Pancreas (tissue), 10 donors: ENCODE measurements around the gene CCDC136. TPM values are rescaled to one million over a fixed set of nuclear protein-coding genes. Genes with fewer than 3 reads are reported as not detected.
A peak's percentile ranks its signal among the peaks of the same experiment; 100 is the strongest.

Experiments
- ATAC-seq, 4 donors: fragments of 200-7000 bp; cut with Tn5 transposase; one replicate each; pipeline versions ENCODE4 v1.8.0 to v1.9.1; 2020; ENCODE audit warnings: mild to moderate bottlenecking in 4 of 4, moderate library complexity in 4 of 4
- DNase-seq, 6 donors: peaks; one replicate each; pipeline ENCODE4 v3.0.0-alpha.2; 2020
- FAIRE-seq: peaks from 2 replicates; lab custom pipeline; 2012; peaks lifted over from hg19 to GRCh38; lab: Jason Lieb, UNC
- H3K27ac ChIP-seq, 4 donors: fragments of 200-600 bp; sonication (generic); 1 replicate in 3 of 4; 2 replicates in 1 of 4; pipeline versions ENCODE4 v1.5.0 to v1.8.0; 2020
- H3K27me3 ChIP-seq, 4 donors: fragments of 200-600 bp; one replicate each; pipeline ENCODE4 v1.8.0; 2021
- H3K36me3 ChIP-seq, 3 donors: fragments of 200-600 bp; sonication (generic) in 1 of 3; one replicate each; pipeline versions ENCODE4 v1.5.0 to v1.8.0; 2020 to 2021
- H3K4me1 ChIP-seq, 3 donors: fragments of 200-600 bp; one replicate each; pipeline ENCODE4 v1.8.0; 2021
- H3K4me3 ChIP-seq, 4 donors: fragments of 200-600 bp; sonication (generic) in 2 of 4; one replicate each; pipeline versions ENCODE4 v1.5.0 to v1.8.0; 2020 to 2021
- H3K9me3 ChIP-seq, 4 donors: fragments of 200-600 bp; one replicate each; pipeline ENCODE4 v1.8.0; 2021
- WGBS, 2 donors: extraction: QIAGEN DNeasy Blood & Tissue Kit; methylation state at CpG; one replicate each; pipeline ENCODE4 v1.1.7; 2013; 5-methylcytosine and 5-hydroxymethylcytosine counted together
- intact Hi-C, 3 donors: fragments of 100-400 bp; cut with DNase I; formaldehyde crosslinking; loops; one replicate each; pipeline versions ENCODE4 v1.11.1 to v1.14.2; 2022
- polyA plus RNA-seq, 2 donors: library from polyadenylated mRNA; stranded (reverse); fragments of 200-250 nt; gene quantifications; one replicate each; pipeline ENCODE4 v1.2.3, GENCODE V29; 2013
- total RNA-seq, 6 donors: library from RNA; stranded (reverse); fragmentation: NEBNext Ultra II Directional in 4 of 6; extraction: Animal tissue kit (Norgen Biotek cat#: 25700) in 4 of 6; gene quantifications; one replicate each; pipeline versions ENCODE4 v1.2.1 to v1.2.4, GENCODE V29; 2021 to 2023
- TF ChIP-seq, protein P1 (sequence below), 4 donors: fragments of 200-600 bp; sonication (generic) in 3 of 4; IDR thresholded peaks; one replicate each; pipeline versions ENCODE4 v1.5.0 to v1.8.0; 2021; ENCODE audit warnings: antibody characterized with exemption in 4 of 4
- donor health status: healthy with polysubstance abuse.
- donor health status: DM: no; HTN: no; CAD: no; lungs with moderate emphysema.
- donor health status: DM: no; HTN: no; CAD: no.
- donor health status: control.
- donor health status: control.
- donor health status: Bipolar disorder and iron deficiency.
- donor health status: DM: yes; HTN: yes; CAD: no.
- donor health status: DM: no; HTN: no; CAD: no.
- donor health status: DM: no; HTN: no; CAD: no.
- donor health status: DM: yes; HTN: yes; CAD: no.

The CCDC136 gene
- total and polyA plus RNA-seq, 8 donors, result 0.66 to 2.9 (median 1.3) TPM

DNA sequence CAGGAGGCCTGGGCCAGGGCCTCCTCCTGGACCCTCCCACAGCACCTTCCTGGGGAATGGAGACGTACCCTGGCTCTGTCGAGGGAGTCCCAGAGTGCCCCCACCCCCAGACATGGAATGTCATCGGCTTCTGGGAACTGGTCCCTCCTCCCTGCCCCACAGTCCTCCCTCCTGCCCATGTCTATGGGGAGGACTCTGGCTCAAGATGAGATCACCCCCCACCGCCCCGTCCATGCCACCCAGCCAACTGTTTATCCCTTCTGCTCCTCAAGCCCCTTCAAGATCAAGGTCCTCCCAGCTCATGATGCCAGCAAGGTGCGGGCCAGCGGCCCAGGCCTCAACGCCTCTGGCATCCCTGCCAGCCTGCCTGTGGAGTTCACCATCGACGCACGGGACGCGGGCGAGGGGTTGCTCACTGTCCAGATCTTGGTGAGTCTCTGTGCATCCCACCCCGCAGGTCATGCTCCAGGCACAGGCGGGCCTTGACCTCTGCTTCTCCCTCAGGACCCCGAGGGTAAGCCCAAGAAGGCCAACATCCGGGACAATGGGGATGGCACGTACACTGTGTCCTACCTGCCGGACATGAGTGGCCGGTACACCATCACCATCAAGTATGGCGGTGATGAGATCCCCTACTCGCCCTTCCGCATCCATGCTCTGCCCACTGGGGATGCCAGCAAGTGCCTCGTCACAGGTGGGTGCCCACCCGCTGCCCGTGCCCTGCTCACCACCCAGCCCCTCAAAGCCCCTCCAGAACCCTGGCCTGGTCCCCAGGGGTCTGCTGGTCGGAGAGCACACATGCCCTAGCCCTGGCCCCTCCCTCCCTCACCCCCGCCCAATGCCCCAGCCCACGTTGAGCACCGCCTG lies 56.8 kb downstream of the CCDC136 start:
- ATAC-seq (no peak), DNase-seq (peak in 1 of 6 donors; percentile 16), FAIRE-seq (no peak)
- Histone ChIP-seq H3K27me3 (no peaks in the 10 kb centered on the region), H3K9me3 (no peaks in the 10 kb centered on the region), H3K36me3 (no peaks in the 10 kb centered on the region), H3K4me1 (no peaks in the 10 kb centered on the region), H3K27ac (no peak overlapping the region), H3K4me3 (no peak overlapping the region)
- TF ChIP-seq, protein P1, sequence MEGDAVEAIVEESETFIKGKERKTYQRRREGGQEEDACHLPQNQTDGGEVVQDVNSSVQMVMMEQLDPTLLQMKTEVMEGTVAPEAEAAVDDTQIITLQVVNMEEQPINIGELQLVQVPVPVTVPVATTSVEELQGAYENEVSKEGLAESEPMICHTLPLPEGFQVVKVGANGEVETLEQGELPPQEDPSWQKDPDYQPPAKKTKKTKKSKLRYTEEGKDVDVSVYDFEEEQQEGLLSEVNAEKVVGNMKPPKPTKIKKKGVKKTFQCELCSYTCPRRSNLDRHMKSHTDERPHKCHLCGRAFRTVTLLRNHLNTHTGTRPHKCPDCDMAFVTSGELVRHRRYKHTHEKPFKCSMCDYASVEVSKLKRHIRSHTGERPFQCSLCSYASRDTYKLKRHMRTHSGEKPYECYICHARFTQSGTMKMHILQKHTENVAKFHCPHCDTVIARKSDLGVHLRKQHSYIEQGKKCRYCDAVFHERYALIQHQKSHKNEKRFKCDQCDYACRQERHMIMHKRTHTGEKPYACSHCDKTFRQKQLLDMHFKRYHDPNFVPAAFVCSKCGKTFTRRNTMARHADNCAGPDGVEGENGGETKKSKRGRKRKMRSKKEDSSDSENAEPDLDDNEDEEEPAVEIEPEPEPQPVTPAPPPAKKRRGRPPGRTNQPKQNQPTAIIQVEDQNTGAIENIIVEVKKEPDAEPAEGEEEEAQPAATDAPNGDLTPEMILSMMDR (IDR thresholded peaks at IDR 0.05), result no peak
- intact Hi-C loops, result no loop called here
- WGBS, 2 donors, result 88 to 92% methylated on average over 31 of the region's 31 CpGs

- 92 to 93% methylated on average over 16 of the region's 16 CpGs for WGBS, 2 donors
- no peaks in the 10 kb centered on the region for H3K27me3 ChIP-seq
- no peak overlapping the region for H3K4me3 ChIP-seq
- no peaks in the 10 kb centered on the region for H3K9me3 ChIP-seq
- H3K4me1 ChIP-seq, result no peaks in the 10 kb centered on the region
- TF ChIP-seq, protein P1 (IDR thresholded peaks at IDR 0.05), result no peak
- FAIRE-seq (no peak), ATAC-seq (no peak), DNase-seq (no peak)
- no peak overlapping the region for H3K27ac ChIP-seq
- H3K36me3 ChIP-seq, result no peaks in the 10 kb centered on the region
- intact Hi-C loops, result no loop called here
Measured at GRCh38 chr7:128849156-128849515, 57.4 kb downstream of the CCDC136 start.

DNA sequence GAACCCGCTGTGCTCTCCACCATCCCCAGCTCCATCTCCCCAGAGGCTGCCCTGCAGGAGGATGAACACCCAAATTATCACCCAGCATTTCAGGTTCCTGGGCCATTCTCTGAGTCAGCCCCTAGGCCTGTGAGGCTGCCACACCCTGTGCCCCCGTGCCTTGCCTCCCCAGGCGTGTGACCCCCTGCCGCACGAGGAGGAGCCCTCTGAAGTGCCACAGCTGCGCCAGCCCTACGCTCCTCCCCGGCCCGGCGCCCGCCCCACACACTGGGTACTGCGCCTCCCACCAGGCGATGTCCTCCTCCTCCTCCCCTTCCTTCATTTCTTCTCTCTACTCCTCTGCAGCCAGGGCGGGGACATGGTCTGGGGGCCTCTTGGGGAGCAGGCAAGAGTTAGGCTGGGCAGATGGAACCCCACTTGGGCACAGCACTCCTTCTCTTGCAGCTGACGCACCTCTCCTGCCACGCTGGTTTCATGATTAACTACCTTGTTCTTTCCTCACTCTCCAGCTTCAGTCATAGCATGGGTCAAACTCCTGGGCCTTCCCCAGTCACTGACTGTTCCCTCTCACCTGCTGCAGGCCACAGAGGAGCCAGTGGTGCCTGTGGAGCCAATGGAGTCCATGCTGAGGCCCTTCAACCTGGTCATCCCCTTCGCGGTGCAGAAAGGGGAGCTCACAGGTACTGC lies 58.2 kb downstream of the CCDC136 start:
- ATAC-seq (no peak), FAIRE-seq (no peak), DNase-seq (no peak)
- no peaks in the 10 kb centered on the region for H3K4me1 ChIP-seq
- H3K27ac ChIP-seq, result no peak overlapping the region
- no peaks in the 10 kb centered on the region for H3K9me3 ChIP-seq
- H3K36me3 ChIP-seq, result no peaks in the 10 kb centered on the region
- no peaks in the 10 kb centered on the region for H3K27me3 ChIP-seq
- H3K4me3 ChIP-seq, result no peak overlapping the region
- TF ChIP-seq, protein P1 (IDR thresholded peaks at IDR 0.05), result no peak
- 76 to 79% methylated on average over 18 of the region's 18 CpGs for WGBS, 2 donors
- intact Hi-C loops, result no loop called here

DNA sequence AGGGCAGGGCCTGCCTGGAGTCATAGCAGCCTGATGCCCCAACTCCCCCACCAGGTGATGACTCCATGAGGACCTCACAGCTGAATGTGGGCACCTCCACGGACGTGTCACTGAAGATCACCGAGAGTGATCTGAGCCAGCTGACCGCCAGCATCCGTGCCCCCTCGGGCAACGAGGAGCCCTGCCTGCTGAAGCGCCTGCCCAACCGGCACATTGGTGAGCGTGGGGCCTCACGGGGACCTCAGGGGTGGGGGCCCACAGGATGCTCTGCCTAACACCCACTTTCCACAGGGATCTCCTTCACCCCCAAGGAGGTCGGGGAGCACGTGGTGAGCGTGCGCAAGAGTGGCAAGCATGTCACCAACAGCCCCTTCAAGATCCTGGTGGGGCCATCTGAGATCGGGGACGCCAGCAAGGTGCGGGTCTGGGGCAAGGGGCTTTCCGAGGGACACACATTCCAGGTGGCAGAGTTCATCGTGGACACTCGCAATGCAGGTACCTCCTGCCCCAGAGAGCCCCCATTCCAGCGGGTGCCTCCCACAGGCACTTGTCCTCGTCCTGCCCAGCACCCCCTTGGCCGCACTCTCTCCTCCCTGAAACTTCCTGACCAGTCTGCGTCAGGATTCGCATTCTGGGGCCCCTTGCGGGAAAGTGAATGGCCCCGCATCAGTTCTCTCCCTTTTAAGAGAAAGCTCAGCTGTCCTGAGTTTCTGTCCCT lies 60.9 kb downstream of the CCDC136 start:
- H3K27me3 ChIP-seq, result no peaks in the 10 kb centered on the region
- intact Hi-C loops, result no loop called here
- H3K9me3 ChIP-seq, result no peaks in the 10 kb centered on the region
- no peaks in the 10 kb centered on the region for H3K36me3 ChIP-seq
- ATAC-seq (no peak), DNase-seq (no peak), FAIRE-seq (no peak)
- no peak overlapping the region for H3K27ac ChIP-seq
- no peaks in the 10 kb centered on the region for H3K4me1 ChIP-seq
- TF ChIP-seq, protein P1 (IDR thresholded peaks at IDR 0.05), result no peak
- no peak overlapping the region for H3K4me3 ChIP-seq
- 70 to 75% methylated on average over 28 of the region's 28 CpGs for WGBS, 2 donors
